HepG2 (cell line): ENCODE results near the gene GNAL. TPM values are rescaled to one million over a fixed set of nuclear protein-coding genes. Genes with fewer than 3 reads are reported as not detected.

Experiments used
- ESRRA ChIP-seq: sonication (generic); formaldehyde crosslinking; IDR thresholded peaks from 2 replicates; pipeline ENCODE4 v1.5.1; 2020; ENCODE audit warnings: mild to moderate bottlenecking, low read depth, missing genetic modification reagents
- ETV6 ChIP-seq: sonication (generic); formaldehyde crosslinking; conservative IDR thresholded peaks from 2 replicates; pipeline ENCODE4 v1.4.0; 2020; ENCODE audit warnings: missing genetic modification reagents
- HNRNPL ChIP-seq: fragments of 200-400 bp; formaldehyde crosslinking; IDR thresholded peaks from 2 replicates; pipeline ENCODE4 v1.6.1; 2017; ENCODE audit warnings: mild to moderate bottlenecking, low read depth, low read length
- JUNB ChIP-seq: sonication (generic); formaldehyde crosslinking; IDR thresholded peaks from 2 replicates; pipeline ENCODE4 v1.8.0; 2022; ENCODE audit warnings: missing genetic modification reagents, mild to moderate bottlenecking, borderline replicate concordance
- KAT8 ChIP-seq: IDR thresholded peaks from 2 replicates; pipeline ENCODE4 v1.6.1; 2016; ENCODE audit warnings: missing genetic modification reagents, missing compliant biosample characterization
- PHF20 ChIP-seq: sonication (generic); formaldehyde crosslinking; IDR thresholded peaks from 2 replicates; pipeline ENCODE4 v1.5.0; 2020; ENCODE audit warnings: mild to moderate bottlenecking, missing genetic modification reagents
- PRMT3 ChIP-seq: sonication (generic); formaldehyde crosslinking; IDR thresholded peaks from 2 replicates; pipeline ENCODE4 v1.8.1; 2022; ENCODE audit warnings: low read depth, mild to moderate bottlenecking, moderate library complexity, missing genetic modification reagents, borderline replicate concordance
- ZBTB20 ChIP-seq: sonication (generic); formaldehyde crosslinking; IDR thresholded peaks from 2 replicates; pipeline ENCODE4 v1.8.1; 2023; ENCODE audit warnings: missing genetic modification reagents, low read depth, mild to moderate bottlenecking, borderline replicate concordance
- ZNF138 ChIP-seq: sonication (generic); formaldehyde crosslinking; IDR thresholded peaks from 2 replicates; pipeline ENCODE4 v1.5.0; 2020; ENCODE audit warnings: mild to moderate bottlenecking, low read depth, missing genetic modification reagents
- ZNF253 ChIP-seq: sonication (generic); formaldehyde crosslinking; IDR thresholded peaks from 2 replicates; pipeline ENCODE4 v1.8.0; 2022; ENCODE audit warnings: mild to moderate bottlenecking, missing genetic modification reagents, borderline replicate concordance
- ZNF292 ChIP-seq: sonication (generic); formaldehyde crosslinking; IDR thresholded peaks from 2 replicates; pipeline ENCODE4 v1.8.1; 2022; ENCODE audit warnings: mild to moderate bottlenecking, low read depth, missing genetic modification reagents, borderline replicate concordance
- ZNF382 ChIP-seq: sonication (generic); formaldehyde crosslinking; IDR thresholded peaks from 2 replicates; pipeline ENCODE4 v1.5.0; 2020; ENCODE audit warnings: missing genetic modification reagents, mild to moderate bottlenecking, borderline replicate concordance
- ZNF431 ChIP-seq: sonication (generic); formaldehyde crosslinking; IDR thresholded peaks from 2 replicates; pipeline ENCODE4 v1.9.0; 2022; ENCODE audit warnings: missing genetic modification reagents, low read depth, mild to moderate bottlenecking, borderline replicate concordance
- ZNF724P ChIP-seq: sonication (generic); formaldehyde crosslinking; IDR thresholded peaks from 2 replicates; pipeline ENCODE4 v1.8.0; 2022; ENCODE audit warnings: missing genetic modification reagents, borderline replicate concordance
- ZNF841 ChIP-seq: sonication (generic); formaldehyde crosslinking; IDR thresholded peaks from 2 replicates; pipeline ENCODE4 v1.8.1; 2023; ENCODE audit warnings: missing genetic modification reagents, borderline replicate concordance
- ZNF891 ChIP-seq: sonication (generic); formaldehyde crosslinking; IDR thresholded peaks from 2 replicates; pipeline ENCODE4 v1.5.0; 2020; ENCODE audit warnings: mild to moderate bottlenecking, missing genetic modification reagents
- ZSCAN9 ChIP-seq: IDR thresholded peaks from 2 replicates; pipeline ENCODE4 v1.6.1; 2016; ENCODE audit warnings: borderline replicate concordance
- polyA plus RNA-seq, 8 experiments: library from polyadenylated mRNA; depleted of rRNA in 3 of 8; stranded (reverse) in 7 of 8; unstranded in 1 of 8; fragments of >200 nt; fragmentation: Illumina TruSeq in 4 of 8; extraction: Trizol in 4 of 8; gene quantifications; 2 replicates each; pipeline versions ENCODE4 v1.2.1 to v1.2.3, GENCODE V29; 2011 to 2016; ENCODE audit warnings: low read depth in 4 of 8, missing spikeins in 1 of 8, mixed read lengths in 1 of 8; ENCODE audit not compliant: insufficient read depth in 1 of 8
- total RNA-seq, 5 experiments: library from RNA; depleted of rRNA; stranded (reverse); fragments of >200 nt; fragmentation: Illumina TruSeq; extraction: Trizol; gene quantifications; 2 replicates each; pipeline ENCODE4 v1.2.3, GENCODE V29; 2016; ENCODE audit warnings: low read depth in 1 of 5
- TF ChIP-seq, protein P1 (sequence below): sonication (generic); formaldehyde crosslinking; IDR thresholded peaks from 2 replicates; pipeline ENCODE4 v1.9.0; 2021; ENCODE audit warnings: missing genetic modification reagents, borderline replicate concordance
- TF ChIP-seq, protein P2 (sequence below): fragments of 450-650 bp; IDR thresholded peaks from 2 replicates; pipeline ENCODE4 v1.6.1; 2017; ENCODE audit warnings: mild to moderate bottlenecking
- TF ChIP-seq, protein P3 (sequence below): sonication (generic); formaldehyde crosslinking; IDR thresholded peaks from 2 replicates; pipeline ENCODE4 v1.9.0; 2021; ENCODE audit warnings: missing genetic modification reagents, mild to moderate bottlenecking, borderline replicate concordance
- TF ChIP-seq, protein P4 (sequence below): sonication (generic); formaldehyde crosslinking; conservative IDR thresholded peaks from 2 replicates; pipeline ENCODE4 v1.8.1; 2023; ENCODE audit warnings: missing genetic modification reagents

Gene GNAL
- total and polyA plus RNA-seq, 2 of the 13 experiments (the other 11 are each of a cell fraction or from before 2014, with no cell fraction given) = 0.87 to 1.4 TPM

DNA sequence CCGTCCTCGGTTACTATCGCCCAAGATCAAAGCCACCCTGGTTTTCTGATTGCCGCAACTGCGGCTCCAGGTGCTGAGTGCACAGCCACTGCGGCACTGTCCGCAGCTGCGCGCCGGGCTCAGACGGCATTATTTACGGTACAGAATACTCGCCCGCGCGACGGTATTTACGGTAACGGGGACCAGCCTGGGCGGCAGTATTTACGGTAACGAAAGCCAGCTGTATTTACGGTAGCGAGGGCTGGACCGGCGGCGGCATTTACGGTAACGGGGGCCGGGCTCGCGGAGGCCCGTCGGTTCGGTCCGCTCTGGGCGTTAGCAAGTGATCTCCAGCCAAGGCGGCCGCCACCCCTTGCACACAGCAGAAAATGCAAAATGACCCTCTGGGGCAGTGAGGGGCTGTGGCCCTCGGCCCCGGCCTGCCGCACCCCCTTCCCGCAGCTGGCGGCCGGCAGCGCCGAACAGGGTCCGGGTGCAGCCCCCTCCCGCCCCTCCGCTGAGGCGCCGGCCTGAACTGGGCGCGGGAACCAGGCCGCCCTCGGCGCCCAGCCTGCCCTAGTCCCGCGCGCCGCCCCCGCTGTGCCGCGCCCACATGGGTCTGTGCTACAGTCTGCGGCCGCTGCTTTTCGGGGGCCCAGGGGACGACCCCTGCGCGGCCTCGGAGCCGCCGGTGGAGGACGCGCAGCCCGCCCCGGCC, at the start of gene GNAL (continued):
- TF ChIP-seq, protein P1, sequence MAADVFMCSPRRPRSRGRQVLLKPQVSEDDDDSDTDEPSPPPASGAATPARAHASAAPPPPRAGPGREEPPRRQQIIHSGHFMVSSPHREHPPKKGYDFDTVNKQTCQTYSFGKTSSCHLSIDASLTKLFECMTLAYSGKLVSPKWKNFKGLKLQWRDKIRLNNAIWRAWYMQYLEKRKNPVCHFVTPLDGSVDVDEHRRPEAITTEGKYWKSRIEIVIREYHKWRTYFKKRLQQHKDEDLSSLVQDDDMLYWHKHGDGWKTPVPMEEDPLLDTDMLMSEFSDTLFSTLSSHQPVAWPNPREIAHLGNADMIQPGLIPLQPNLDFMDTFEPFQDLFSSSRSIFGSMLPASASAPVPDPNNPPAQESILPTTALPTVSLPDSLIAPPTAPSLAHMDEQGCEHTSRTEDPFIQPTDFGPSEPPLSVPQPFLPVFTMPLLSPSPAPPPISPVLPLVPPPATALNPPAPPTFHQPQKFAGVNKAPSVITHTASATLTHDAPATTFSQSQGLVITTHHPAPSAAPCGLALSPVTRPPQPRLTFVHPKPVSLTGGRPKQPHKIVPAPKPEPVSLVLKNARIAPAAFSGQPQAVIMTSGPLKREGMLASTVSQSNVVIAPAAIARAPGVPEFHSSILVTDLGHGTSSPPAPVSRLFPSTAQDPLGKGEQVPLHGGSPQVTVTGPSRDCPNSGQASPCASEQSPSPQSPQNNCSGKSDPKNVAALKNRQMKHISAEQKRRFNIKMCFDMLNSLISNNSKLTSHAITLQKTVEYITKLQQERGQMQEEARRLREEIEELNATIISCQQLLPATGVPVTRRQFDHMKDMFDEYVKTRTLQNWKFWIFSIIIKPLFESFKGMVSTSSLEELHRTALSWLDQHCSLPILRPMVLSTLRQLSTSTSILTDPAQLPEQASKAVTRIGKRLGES (CRISPR knock-in tag) = no peak
- TF ChIP-seq ETV6 (no peak), PHF20 (CRISPR knock-in tag) (no peak), ZNF382 (CRISPR knock-in tag) (no peak), ZNF253 (CRISPR knock-in tag) (no peak), ZNF891 (CRISPR knock-in tag) (peak; percentile 25; the same call in 1 of the 2 replicates), ZNF431 (CRISPR knock-in tag) (no peak), HNRNPL (no peak), ESRRA (CRISPR knock-in tag) (no peak), KAT8 (no peak), ZNF138 (CRISPR knock-in tag) (no peak), ZBTB20 (CRISPR knock-in tag) (no peak), ZNF724P (CRISPR knock-in tag) (0 out of 2 replicates have a peak, but pooled peaks have one; percentile 49), ZNF292 (no peak), JUNB (CRISPR knock-in tag) (no peak), ZNF841 (CRISPR knock-in tag) (no peak), PRMT3 (CRISPR knock-in tag) (no peak), ZSCAN9 (CRISPR knock-in tag) (no peak)
- TF ChIP-seq, protein P2, sequence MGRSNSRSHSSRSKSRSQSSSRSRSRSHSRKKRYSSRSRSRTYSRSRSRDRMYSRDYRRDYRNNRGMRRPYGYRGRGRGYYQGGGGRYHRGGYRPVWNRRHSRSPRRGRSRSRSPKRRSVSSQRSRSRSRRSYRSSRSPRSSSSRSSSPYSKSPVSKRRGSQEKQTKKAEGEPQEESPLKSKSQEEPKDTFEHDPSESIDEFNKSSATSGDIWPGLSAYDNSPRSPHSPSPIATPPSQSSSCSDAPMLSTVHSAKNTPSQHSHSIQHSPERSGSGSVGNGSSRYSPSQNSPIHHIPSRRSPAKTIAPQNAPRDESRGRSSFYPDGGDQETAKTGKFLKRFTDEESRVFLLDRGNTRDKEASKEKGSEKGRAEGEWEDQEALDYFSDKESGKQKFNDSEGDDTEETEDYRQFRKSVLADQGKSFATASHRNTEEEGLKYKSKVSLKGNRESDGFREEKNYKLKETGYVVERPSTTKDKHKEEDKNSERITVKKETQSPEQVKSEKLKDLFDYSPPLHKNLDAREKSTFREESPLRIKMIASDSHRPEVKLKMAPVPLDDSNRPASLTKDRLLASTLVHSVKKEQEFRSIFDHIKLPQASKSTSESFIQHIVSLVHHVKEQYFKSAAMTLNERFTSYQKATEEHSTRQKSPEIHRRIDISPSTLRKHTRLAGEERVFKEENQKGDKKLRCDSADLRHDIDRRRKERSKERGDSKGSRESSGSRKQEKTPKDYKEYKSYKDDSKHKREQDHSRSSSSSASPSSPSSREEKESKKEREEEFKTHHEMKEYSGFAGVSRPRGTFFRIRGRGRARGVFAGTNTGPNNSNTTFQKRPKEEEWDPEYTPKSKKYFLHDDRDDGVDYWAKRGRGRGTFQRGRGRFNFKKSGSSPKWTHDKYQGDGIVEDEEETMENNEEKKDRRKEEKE = no peak
- TF ChIP-seq, protein P3, sequence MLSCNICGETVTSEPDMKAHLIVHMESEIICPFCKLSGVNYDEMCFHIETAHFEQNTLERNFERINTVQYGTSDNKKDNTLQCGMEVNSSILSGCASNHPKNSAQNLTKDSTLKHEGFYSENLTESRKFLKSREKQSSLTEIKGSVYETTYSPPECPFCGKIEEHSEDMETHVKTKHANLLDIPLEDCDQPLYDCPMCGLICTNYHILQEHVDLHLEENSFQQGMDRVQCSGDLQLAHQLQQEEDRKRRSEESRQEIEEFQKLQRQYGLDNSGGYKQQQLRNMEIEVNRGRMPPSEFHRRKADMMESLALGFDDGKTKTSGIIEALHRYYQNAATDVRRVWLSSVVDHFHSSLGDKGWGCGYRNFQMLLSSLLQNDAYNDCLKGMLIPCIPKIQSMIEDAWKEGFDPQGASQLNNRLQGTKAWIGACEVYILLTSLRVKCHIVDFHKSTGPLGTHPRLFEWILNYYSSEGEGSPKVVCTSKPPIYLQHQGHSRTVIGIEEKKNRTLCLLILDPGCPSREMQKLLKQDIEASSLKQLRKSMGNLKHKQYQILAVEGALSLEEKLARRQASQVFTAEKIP (CRISPR knock-in tag) = no peak
- TF ChIP-seq, protein P4, sequence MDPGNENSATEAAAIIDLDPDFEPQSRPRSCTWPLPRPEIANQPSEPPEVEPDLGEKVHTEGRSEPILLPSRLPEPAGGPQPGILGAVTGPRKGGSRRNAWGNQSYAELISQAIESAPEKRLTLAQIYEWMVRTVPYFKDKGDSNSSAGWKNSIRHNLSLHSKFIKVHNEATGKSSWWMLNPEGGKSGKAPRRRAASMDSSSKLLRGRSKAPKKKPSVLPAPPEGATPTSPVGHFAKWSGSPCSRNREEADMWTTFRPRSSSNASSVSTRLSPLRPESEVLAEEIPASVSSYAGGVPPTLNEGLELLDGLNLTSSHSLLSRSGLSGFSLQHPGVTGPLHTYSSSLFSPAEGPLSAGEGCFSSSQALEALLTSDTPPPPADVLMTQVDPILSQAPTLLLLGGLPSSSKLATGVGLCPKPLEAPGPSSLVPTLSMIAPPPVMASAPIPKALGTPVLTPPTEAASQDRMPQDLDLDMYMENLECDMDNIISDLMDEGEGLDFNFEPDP (CRISPR knock-in tag) = no peak
